Activated T-cell treated with anti-CD3 and anti-CD28 coated beads for 24 hours (primary cell): ENCODE results near the gene ZNF778.
"Not testable (repeated sequence)": the region's sequence is repeated elsewhere in the genome, so short reads cannot be mapped to it uniquely, and the experiment has no call there.

Experiments
- DNase-seq: peaks from one replicate; pipeline ENCODE4 v3.0.0-alpha.2; 2020; ENCODE audit warnings: low read depth

The ZNF778 gene

GRCh38 chr16:89217138-89217387 is 440 bp upstream of the ZNF778 start:
- no peak for DNase-seq

GRCh38 chr16:89219365-89219764 is 1.9 kb downstream of the ZNF778 start:
- no peak for DNase-seq

GRCh38 chr16:89221604-89222003 is 4.1 kb downstream of the ZNF778 start:
- DNase-seq = no peak

GRCh38 chr16:89222931-89223330 is 5.4 kb downstream of the ZNF778 start:
- DNase-seq = no peak

GRCh38 chr16:89224665-89225064 is 7.2 kb downstream of the ZNF778 start:
- DNase-seq = no peak

GRCh38 chr16:89230255-89230654 is 12.8 kb downstream of the ZNF778 start:
- DNase-seq = no peak

- DNase-seq = no peak
Measured at GRCh38 chr16:89232107-89232506, 14.6 kb downstream of the ZNF778 start.

- no peak for DNase-seq
Measured at GRCh38 chr16:89233678-89234490, 16.4 kb downstream of the ZNF778 start.

- no peak for DNase-seq
Measured at GRCh38 chr16:89237733-89238132, 20.2 kb downstream of the ZNF778 start.

- peak; percentile 63 for DNase-seq
Measured at GRCh38 chr16:89241187-89242007, 23.9 kb downstream of the ZNF778 start.

- no peak for DNase-seq
Measured at GRCh38 chr16:89242795-89243200, 25.3 kb downstream of the ZNF778 start.

- DNase-seq = no peak
Measured at GRCh38 chr16:89243664-89244063, 26.2 kb downstream of the ZNF778 start.

GRCh38 chr16:89244264-89244663 is 26.8 kb downstream of the ZNF778 start:
- not testable (repeated sequence) for DNase-seq

- no peak for DNase-seq
Measured at GRCh38 chr16:89244754-89245153, 27.3 kb downstream of the ZNF778 start.

- DNase-seq = no peak
Measured at GRCh38 chr16:89246383-89246902, 28.9 kb downstream of the ZNF778 start.

GRCh38 chr16:89246903-89247733 is 29.6 kb downstream of the ZNF778 start:
- DNase-seq = peak; percentile 95

GRCh38 chr16:89247734-89248075 is 30.2 kb downstream of the ZNF778 start:
- DNase-seq = not testable (repeated sequence)

- DNase-seq = no peak
Measured at GRCh38 chr16:89248196-89248982, 30.9 kb downstream of the ZNF778 start.

- no peak for DNase-seq
Measured at GRCh38 chr16:89253548-89254287, 36.2 kb downstream of the ZNF778 start.

GRCh38 chr16:89256651-89257254 is 39.2 kb downstream of the ZNF778 start:
- DNase-seq = peak; percentile 77
